SIG-M5 treated with dmso at 0.1 percent for 504 hours (cell line): ENCODE results near the gene SYT8.
"Not testable (repeated sequence)": the region's sequence is repeated elsewhere in the genome, so short reads cannot be mapped to it uniquely, and the experiment has no call there.

Experiments
- DNase-seq: peaks from one replicate; lab custom pipeline; 2025; ENCODE audit not compliant: unreplicated experiment; lab: John Stamatoyannopoulos, UW

SYT8 gene

DNA sequence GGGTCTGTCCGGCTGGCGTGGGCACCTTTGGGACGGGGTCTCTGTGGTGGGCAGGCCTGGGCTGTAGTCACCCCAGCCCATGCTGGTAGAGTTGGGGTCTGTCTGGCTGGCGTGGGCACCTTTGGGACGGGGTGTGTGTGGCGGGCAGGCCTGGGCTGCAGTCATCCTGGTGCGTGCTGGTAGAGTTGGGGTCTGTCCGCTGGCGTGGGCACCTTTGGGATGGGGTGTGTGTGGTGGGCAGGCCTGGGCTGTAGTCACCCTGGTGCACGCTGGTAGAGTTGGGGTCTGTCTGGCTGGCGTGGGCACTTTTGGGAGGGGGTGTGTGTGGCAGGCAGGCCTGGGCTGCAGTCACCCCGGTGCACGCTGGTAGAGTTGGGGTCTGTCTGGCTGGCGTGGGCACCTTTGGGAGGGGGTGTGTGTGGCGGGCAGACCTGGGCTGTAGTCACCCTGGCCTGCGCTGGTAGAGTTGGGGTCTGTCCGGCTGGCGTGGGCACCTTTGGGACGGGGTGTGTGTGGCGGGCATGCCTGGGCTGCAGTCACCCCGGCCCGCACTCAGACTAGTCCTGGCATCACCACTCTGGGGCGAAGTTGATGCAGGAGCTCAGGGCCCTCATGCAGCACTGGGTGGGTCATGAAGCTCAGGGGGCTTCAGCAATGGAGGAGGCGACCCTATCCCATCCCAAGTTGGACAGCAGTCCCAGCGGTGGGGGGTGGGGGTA is 37.6 kb downstream of the SYT8 start:
- DNase-seq: no peak

DNA sequence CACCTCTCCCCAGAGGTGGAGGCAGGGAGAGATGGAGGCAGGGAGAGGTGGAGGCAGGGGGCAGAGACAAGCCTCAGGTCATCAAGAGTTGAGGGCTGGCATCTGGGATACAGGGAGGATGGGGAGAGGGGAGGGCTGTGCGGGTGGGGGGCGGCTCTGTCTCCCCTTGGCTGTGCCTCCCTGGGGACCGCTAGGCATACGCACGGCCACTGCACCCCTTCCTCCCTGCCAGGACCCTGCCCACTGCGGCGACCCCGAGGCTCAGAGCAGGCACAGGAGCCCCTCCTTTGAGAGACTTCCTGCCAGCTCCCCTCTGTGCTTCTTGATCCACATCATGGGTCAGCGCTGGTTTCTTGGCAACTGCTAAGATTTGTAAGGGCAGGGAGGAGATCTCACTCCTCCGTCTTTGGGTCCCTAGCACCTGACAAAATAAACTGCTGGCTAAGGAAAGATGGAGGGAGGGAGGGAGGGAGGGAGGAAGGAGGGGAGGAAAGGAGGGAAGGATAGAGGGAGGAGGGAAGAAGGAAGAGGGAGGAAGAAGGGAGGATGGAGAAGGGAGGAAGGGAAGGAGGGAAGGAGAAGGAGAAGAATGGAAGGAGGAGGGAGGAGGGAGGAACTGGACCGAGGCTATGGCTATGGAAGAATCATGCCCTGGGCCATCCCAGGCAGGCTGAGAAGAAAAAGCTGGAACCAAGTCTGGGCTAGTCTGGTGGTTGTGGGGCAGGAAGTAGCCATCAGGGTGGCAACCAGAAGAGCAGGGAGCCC is 38.4 kb downstream of the SYT8 start:
- no peak for DNase-seq

DNA sequence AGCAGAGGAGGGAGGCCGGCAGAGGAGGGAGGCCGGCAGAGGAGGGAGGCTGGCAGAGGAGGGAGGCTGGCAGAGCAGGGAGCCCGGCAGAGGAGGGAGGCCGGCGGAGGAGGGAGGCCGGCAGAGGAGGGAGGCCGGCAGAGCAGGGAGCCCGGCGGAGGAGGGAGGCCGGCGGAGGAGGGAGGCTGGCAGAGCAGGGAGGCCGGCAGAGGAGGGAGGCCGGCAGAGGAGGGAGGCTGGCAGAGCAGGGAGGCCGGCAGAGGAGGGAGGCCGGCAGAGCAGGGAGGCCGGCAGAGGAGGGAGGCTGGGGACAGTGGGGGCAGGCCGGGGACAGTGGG is 39.0 kb downstream of the SYT8 start:
- DNase-seq: not testable (repeated sequence)

DNA sequence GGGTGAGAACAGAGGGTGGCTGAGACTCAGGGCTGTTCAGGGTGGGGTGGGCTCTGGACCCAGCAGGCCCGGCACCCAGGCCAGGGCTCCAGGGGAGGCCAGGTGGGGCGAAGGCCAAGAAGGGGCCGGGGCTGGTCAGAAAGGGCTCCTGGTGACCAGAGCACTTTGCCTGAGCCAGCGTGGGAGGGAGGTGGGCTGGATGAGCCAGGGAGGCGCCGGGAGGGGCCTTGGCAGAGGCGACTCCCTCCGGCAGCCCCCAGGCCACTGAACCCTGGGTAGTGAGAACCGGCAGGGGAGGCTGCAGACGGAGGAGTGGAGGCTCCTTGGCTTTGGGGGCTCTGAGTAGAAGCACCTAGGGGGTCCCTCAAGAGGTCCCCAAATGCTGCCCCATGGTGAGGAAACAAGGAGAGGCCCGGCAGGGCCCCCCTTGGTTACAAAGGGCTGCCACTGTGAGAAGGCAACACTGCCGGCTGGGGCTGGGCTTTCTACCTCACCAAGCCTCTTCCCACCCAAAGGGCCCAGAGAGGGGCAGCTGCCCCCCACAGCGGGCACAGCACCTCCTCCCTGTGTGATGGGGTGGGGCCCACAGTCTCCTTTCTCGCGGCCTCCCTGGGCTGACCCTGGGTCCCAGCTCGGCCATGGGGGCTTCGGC is 39.8 kb downstream of the SYT8 start:
- not testable (repeated sequence) for DNase-seq

DNA sequence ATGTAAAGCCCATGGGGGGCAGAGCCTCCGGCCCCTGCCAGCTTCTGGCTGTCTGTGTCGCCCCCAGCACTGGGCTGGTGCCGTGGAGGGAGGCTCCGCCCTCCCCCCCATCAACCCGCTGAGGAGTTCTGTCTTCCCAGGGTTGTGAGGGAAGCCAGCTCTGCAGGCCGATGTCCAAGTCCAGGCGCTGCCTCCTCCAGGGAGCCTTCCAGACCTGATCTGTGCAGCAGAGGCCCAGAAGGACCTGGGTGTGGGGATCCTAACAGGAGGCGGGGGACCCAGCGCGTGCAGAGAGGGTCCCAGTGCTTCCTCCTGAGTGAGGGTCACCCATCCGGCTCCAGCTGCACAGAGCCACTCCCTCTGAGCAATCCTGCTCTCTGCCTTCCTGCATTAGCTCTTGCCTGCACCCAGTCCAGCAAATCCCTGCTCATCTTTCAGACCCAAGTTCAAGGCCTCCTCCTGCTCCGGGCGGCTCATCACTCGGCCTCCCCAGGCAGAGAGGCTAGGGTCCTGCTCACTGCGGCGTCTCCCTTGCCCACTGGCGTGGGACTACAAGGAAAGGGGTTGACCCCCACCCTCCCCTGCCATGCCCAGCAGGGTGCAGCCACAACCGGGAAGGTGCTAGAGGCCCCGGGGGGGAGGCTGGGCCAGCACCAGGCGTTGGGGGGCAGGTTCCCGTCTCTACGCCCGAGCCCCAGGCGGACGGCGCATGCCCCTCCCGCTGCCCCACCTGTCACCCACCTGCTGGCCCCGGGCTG is 40.5 kb downstream of the SYT8 start:
- DNase-seq: no peak

DNA sequence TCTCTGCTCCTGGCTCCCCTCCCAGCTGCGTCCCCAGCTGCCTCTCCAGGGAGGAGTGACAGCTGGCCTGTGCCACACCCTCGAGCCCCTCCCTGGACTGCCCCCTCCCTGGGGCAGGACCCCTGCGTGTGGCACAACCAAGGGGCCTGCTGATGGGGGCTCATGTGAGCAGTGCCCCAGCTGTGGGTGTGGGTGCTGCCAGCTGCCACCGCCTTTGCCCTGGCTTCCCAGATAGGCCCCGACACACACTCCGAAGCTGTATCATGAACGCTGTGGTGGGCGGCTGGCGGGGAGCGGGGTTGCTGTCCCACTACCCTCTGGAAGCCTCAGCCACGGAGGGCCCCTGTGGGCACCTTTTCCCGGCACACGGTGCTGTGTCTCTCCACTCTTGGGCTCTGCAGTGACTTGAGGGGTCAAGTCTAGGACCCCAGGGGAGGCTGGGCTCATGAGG is 41.1 kb downstream of the SYT8 start:
- DNase-seq: not testable (repeated sequence)

DNA sequence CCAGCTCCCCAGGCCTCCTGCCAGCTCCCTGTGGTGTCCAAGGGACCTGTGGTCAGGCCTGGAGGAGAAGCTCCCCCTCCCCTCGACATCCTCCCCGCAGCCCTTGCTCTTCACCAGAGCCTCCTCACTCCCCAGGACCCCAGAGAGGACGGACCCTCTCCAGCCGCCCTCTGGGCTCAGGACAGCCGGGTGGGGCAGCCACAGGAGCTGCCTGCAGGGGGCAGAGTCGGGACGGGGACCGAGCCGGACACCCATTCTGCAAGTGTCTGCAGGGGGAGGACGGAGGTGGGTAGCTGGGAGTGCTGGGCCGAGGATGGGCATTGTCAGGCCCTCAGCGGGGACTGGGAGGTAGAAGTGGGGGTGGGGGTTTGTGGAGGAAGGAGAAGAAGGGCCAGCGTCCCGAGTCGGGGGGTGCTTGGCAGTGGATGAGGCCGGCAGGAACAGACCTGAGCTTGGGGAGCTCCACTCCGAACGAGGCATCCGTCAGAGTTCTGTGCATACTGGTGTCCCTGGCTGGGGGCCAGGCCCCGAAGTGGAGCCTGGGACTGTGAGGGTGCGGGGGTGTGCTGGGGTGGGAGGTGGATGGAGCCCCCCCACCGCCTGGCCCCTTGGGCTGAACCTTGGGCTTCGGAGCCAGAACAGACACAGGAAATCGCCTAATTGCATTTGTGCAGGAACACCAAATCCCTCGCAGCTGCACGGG is 41.7 kb downstream of the SYT8 start:
- DNase-seq: no peak

DNA sequence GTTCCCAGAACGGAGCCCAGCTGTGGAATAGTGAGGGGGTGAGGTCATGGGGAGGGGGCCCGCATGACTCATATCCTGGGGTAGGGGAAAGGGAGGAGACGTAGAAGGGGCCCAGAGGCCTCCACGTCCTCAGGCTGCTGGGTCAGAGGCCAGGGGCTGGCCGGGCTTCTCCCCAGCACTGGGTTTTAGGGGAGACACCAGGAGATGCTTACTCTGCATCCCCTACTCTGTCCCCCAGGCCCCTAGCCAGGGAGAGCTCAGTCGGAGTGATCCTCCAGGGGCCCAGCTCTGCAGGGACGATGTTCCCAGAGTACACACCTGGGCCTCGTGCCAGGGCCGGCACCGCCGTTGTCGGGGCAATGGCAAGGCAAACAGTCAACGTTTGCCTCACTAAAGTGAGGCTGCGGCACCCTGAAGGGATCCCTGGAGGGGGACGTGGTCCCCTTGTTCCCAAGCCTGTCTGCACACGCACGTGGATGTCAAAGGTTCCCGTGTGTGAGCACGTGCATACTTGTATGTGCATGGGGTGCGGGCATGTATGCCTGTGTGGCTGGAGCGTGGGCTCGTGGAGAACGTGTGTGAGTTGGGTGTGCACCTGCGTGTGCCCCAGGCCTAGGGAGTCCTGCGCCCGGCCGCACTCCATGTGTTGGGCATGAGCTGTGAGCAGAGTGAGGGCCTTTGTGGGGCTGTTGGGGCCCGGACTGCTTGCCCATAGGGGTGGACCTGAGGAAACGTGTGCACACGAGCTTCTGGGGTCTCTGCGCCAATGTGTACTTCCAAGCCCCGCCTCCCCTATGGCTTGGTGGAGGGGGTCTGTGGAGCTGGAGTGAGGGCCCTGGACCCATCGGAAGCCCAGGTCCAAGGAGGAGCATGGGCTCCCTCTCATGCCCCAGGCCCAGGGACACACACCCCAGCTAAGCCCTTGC is 42.7 kb downstream of the SYT8 start:
- no peak for DNase-seq

DNA sequence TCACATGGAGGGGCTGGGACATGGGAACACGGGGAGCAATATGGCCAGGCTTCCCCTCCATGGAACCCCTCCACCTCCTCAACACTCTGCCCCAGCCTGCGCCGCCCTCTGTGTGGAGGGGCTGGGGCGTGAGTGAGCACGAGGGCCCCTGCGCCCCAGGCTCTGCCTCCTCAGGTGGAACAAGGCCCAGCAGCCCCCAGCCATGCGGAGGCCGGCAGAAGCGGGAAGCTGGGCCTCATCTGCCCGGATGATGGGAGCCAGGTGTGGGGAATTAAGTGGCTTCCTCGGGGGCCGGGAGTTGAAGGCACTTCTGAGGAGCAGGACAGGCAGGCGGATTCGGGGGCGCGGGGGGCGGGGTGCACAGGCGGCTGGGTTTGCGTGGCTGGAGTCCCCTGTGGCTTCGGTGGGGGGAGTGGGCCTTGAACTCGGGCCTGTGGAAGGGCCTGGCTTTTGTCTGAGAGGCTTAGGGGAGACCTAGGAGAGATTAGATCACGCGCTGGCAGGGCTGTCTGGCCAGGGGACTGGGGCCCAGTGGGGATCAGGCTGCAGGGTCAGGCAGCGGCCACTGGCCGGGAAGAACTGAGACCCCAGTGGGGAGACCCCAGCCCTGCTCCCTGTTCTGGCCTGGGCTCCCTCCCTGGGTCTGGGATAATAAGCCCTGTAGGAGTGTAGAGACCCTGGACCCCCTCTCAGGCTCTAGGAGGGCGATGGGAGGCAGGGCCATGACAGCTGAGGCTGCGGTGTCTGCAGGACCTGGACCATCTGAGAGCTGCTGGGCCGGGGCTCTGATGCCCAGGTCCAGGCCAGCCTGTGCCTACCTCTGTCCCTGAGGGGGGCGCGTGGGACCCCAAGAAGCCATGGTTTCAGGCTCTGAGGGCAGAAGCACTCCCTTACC is 43.6 kb downstream of the SYT8 start:
- no peak for DNase-seq

DNA sequence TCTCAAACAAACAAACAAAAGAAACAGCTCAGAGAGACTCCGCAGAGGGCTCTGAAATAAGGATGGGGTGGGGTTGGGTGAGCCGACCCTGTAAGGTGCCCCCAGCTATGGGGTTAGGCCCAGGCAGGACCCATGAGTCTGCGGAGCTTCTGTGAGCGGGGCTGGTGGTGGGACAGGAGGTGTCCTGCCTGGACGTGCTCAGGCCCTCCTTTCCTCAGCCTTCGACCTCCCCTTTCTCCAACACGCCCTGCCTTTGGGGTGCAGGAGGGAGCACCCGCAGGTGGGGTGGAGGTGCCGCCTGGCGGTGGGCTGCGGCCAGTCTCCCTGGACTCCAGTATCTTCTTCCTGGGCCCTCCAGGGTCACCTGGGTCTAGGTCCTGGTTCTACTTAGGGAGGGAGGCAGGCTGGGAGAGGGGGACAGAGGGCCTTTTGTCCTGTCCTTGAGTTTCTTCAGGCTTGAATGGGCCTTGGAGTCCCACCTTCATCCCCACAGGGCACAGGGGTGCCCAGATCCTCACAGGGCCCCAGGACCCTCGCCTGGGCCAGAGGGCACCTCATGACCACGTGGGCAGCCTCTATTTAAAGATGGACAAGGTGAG is 44.7 kb downstream of the SYT8 start:
- DNase-seq: no peak

DNA sequence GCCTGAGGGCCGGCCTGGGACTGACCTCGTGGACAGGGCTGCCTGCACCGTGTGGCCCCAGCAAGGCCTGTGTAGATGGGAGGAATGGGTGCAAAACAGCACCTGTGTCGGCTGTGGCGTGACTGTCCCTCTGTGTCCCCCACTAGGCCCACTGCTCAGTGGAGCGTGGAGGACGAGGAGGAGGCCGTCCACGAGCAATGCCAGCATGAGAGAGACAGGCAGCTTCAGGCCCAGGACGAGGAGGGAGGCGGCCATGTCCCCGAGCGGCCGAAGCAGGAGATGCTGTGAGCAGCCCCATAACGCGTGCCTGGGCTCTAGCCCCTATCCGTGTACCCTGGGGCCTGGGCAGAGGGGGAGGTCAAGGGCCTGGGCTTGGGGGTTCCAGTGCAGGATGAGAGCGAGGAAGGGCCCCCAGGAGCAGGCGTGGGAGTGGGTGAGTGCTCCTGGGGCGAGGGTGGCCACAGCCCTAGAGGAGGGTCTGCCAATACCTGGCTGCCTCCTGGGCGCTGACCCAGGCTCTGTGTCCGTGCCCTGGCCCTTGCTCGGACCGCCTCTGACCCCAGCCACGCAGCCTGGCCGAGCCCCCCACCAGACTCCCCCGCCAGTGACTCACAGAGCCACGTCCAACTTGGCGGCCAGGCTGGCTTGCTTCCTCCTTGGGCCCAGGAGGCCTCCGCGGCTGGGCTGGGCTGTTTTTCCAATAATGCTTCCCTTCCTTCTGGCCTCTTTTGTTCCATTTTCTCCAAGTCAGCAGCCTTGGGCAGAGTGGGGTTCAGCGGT is 45.3 kb downstream of the SYT8 start:
- DNase-seq: no peak

DNA sequence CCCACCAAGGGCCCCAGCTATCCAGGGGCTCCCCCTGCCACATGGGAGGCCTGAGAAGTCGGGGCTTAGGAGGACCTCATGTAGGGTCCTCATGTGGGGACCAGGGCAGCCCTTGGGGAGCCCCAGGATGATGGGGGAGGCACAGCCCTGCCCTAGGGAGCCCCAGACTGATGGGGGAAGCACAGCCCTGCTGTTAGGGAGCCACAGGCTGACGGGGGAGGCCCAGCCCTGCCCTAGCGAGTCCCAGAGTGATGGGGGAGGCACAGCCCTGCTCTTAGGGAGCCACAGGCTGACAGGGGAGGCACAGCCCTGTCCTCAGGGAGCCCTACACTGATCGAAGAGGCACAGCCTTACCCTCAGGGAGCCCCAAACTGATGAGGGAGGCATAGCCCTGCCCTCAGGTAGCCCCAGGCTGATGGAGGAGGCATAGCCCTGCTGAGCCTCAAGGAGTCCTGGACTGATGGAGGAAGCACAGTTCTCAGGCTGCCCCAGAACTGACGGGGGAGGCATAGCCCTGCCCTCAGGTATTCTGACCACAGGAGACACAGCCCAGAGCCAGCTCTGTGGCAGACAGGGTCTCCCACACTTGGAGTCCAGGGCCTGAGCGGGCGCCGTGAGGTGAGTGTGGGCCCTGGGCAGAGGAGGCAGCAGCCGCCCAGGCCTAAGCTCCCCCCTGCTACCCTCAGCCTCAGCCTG is 46.1 kb downstream of the SYT8 start:
- DNase-seq: no peak

DNA sequence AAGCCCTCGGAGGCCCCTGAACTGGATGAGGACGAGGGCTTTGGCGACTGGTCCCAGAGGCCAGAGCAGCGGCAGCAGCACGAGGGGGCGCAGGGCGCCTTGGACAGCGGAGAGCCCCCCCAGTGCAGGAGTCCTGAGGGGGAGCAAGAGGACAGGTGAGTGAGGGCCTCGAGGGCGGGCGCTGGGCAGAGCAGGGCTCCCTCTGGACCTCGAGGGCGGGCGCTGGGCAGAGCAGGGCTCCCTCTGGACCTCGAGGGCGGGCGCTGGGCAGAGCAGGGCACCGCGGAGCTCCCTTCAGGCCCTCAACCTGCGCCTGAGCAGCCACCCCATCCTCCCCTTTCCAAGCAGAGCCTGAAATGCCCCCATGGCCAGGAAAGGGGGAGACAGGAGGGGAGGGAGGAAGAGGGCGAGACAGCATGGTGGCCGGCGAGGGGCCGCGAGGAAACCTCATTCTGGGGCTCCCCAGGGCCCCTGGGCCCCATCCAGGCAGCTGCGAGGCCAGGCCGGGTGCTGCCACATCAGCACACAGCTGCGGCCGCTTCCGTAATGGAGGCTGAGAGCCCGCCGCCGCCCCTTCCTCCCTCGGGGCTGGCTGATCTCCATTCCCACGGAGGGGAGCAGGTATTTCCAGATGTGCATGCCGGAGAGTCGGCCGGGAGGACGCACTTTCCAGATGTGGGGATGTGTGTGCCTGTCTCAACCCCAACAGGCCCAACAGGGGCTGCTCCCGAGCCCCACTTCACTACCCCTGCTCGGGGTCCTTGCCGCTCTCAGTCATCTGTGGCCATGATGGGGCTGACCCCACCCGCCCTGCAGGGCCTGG is 46.9 kb downstream of the SYT8 start:
- DNase-seq: no peak

DNA sequence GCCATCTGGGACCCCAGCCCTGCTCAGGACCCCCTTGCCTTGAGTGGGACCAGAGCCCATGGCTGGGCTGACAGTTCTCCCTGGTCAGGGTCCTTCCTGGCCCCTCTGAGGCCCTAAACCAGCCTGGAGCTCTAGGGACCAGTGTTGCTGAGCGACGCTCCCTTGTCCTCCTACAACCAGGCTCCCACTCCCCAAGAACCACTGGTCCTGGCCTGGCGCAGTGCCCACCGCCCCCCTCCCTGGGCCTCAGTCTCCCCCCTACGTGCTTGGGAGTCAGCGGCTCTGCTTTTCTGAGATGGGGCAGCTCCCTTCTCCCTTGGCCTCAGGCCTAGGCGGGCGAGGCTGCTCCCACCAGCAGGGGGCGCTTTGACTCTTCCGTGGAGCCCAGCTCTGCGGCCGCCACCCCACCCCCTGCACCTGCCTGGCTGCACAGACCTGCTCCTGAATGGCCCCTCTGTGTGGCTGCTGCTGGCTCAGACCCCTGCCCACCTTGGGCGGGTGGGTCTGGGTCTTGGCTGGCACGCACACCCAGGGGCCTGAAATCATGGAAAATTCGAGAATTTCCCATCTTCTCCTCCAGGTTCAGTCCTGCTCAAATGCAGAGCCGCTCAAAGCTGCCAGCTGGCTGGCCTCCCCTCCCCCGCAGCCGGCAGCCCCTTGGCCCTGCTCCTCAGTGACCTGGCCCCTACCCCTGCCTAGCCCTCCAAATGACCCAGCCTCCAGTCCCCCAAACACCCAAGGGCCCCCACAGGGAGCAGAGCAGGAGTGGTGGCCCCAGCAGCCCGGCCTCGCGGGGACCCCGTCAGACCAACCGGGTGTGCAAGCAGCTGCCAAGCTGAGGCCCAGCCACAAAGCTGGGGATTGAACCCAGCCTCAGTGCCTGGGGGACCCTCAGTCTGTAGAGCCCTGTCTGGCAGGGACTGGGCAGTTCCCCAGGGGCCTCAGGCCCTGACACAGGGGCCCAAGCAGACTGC is 47.8 kb downstream of the SYT8 start:
- DNase-seq: peak; percentile 31
